Type B pancreatic cell (in vitro differentiated cells): ENCODE measurements around the gene PRR11. TPM values are rescaled to one million over a fixed set of nuclear protein-coding genes. Genes with fewer than 3 reads are reported as not detected.

Experiments used
- DNase-seq: peaks from one replicate; pipeline ENCODE4 v3.0.0; 2021; ENCODE audit warnings: mixed read lengths; ENCODE audit not compliant: unreplicated experiment; ENCODE audit errors: extremely low spot score
- H3K27ac Mint-ChIP-seq: 2 replicates; pipeline ENCODE4 v1.8.0; 2021; ENCODE audit warnings: mild to moderate bottlenecking, mixed read lengths
- H3K27me3 Mint-ChIP-seq: 2 replicates; pipeline ENCODE4 v1.8.0; 2021; ENCODE audit warnings: mixed read lengths
- H3K36me3 Mint-ChIP-seq: 2 replicates; pipeline ENCODE4 v1.8.0; 2021; ENCODE audit warnings: mixed read lengths
- H3K4me1 Mint-ChIP-seq: one replicate; pipeline ENCODE4 v1.8.0; 2021; ENCODE audit warnings: mixed read lengths; ENCODE audit not compliant: unreplicated experiment
- H3K4me3 Mint-ChIP-seq: 2 replicates; pipeline ENCODE4 v1.8.0; 2021; ENCODE audit warnings: mild to moderate bottlenecking, mixed read lengths
- H3K9me3 Mint-ChIP-seq: 2 replicates; pipeline ENCODE4 v1.8.0; 2021; ENCODE audit warnings: mixed read lengths
- CTCF ChIP-seq: fragments of 200-600 bp; sonication (generic); conservative IDR thresholded peaks from 2 replicates; pipeline ENCODE4 v1.5.0; 2021; ENCODE audit warnings: antibody characterized with exemption, mild to moderate bottlenecking
- total RNA-seq: library from RNA; stranded (reverse); gene quantifications from 2 replicates; pipeline ENCODE4 v1.2.1, GENCODE V29; 2021; ENCODE audit warnings: low replicate concordance

PRR11 gene
- total RNA-seq, 1 donor from 2014 or later = 43.9 TPM

DNA sequence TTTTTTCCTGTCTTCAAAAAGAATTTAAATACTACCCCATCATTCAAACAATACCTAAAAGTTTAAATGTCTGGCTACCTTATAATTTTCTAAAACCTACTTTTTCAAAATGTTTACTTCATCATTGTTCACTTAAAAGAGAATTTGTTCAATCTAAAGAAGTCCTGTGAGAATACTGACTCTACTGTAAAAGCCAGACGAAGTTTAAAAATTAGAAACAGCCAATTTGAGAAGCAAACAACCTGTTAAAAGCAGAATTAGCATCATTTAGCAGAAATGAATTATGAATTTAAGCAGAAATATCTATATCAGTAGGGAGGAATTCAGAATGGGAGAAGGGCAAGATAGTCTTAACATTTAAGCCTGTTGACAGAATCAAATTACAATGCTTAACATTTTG, 2.6 kb upstream of the PRR11 start:
- Mint-ChIP-seq H3K36me3 (peaks cover 8% of the 10 kb centered on the region), H3K4me1 (peaks cover 19% of the 10 kb centered on the region), H3K9me3 (no peaks in the 10 kb centered on the region), H3K27ac (no peak overlapping the region), H3K4me3 (no peak overlapping the region), H3K27me3 (no peaks in the 10 kb centered on the region)
- no peak for DNase-seq
- TF ChIP-seq CTCF = no peak

GRCh38 chr17:59154292-59154720, 1.2 kb upstream of the PRR11 start:
- peaks cover 8% of the 10 kb centered on the region for H3K36me3 Mint-ChIP-seq
- H3K27me3 Mint-ChIP-seq = no peaks in the 10 kb centered on the region
- no peaks in the 10 kb centered on the region for H3K9me3 Mint-ChIP-seq
- TF ChIP-seq CTCF = no peak
- H3K27ac Mint-ChIP-seq = no peak overlapping the region
- DNase-seq = peak; percentile 71
- peaks cover 19% of the 10 kb centered on the region for H3K4me1 Mint-ChIP-seq
- no peak overlapping the region for H3K4me3 Mint-ChIP-seq

DNA sequence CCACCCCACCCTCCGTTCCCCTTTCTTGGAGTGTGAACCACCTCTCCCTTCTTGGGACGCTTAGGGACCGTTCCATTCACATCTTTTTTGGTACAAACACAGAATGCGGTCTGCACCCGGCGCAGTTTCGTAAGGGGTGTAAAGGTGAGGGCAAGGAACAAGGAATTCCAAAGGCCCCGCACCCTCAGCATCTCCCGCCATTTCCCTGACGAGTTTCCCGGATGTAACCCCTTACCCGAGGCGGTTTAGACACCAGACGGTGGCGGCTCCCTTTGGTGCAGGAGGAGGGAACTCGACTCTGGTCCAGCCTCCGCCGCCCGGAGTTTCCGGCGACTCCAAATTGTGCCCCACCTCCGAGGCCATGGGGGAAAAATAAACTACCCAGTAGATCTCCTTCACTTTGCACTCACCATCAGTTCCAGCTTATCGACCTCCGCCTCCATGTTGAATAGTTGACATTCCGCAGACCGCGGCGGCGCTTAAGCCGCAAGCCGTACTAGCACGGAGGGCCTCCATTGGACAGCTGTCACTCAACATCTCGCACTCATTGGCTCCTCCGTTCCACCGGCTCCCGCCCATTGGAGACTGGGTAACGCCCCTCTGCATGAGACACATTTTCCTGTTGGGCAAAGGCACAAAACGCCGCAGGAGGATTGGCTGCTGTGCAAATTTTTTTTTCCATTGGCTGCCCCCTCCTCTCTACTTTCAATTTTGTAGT, 666 bp upstream of the PRR11 start, which contains the start of gene SKA2:
TSS of gene SKA2 (minus strand) at position 466 of the 718 bp plus-strand sequence. CDS start at position 443, 23 bp downstream.
- Mint-ChIP-seq H3K27ac (no peak within 1 kb of the TSS), H3K4me1 (peaks cover 20% of the 10 kb centered on the region)
- peak; percentile 97 for DNase-seq

GRCh38 chr17:59160157-59161025, 4.8 kb downstream of the PRR11 start:
- no peaks in the 10 kb centered on the region for H3K9me3 Mint-ChIP-seq
- no peaks in the 10 kb centered on the region for H3K36me3 Mint-ChIP-seq
- no peak for TF ChIP-seq CTCF
- H3K27me3 Mint-ChIP-seq = no peaks in the 10 kb centered on the region
- peaks cover 10% of the 10 kb centered on the region for H3K4me1 Mint-ChIP-seq
- DNase-seq = no peak
- no peak overlapping the region for H3K4me3 Mint-ChIP-seq
- H3K27ac Mint-ChIP-seq = no peak overlapping the region

More for the DNA sequence above, 666 bp upstream of the PRR11 start, which contains the start of gene SKA2:
- no peaks in the 10 kb centered on the region for H3K9me3 Mint-ChIP-seq
- peaks cover 4% of the 10 kb centered on the region for H3K36me3 Mint-ChIP-seq
- no peak for TF ChIP-seq CTCF
- no peaks in the 10 kb centered on the region for H3K27me3 Mint-ChIP-seq
- no peak within 1 kb of the TSS for H3K4me3 Mint-ChIP-seq

- peaks cover 10% of the 10 kb centered on the region for H3K4me1 Mint-ChIP-seq
- no peaks in the 10 kb centered on the region for H3K27me3 Mint-ChIP-seq
- no peak overlapping the region for H3K27ac Mint-ChIP-seq
- no peak overlapping the region for H3K4me3 Mint-ChIP-seq
- no peaks in the 10 kb centered on the region for H3K36me3 Mint-ChIP-seq
- no peak for DNase-seq
- no peaks in the 10 kb centered on the region for H3K9me3 Mint-ChIP-seq
- TF ChIP-seq CTCF = no peak
Observed at GRCh38 chr17:59161477-59161876, 5.9 kb downstream of the PRR11 start.
